Forelimb muscle (tissue), 1 donor: ENCODE results near the gene TRIM29. TPM values are rescaled to one million over a fixed set of nuclear protein-coding genes. Genes with fewer than 3 reads are reported as not detected.

Source experiments
- DNase-seq: peaks from one replicate; pipeline ENCODE4 v3.0.0-alpha.2; 2013; ENCODE audit warnings: low read depth
- polyA plus RNA-seq: library from polyadenylated mRNA; unstranded; fragments of 120-200 nt; gene quantifications from one replicate; pipeline ENCODE4 v1.2.1, GENCODE V29; 2013; ENCODE audit not compliant: insufficient read length

Gene TRIM29
- polyA plus RNA-seq, 1 donor, result not detected

- no peak for DNase-seq
These were observed 74.1 kb downstream of the TRIM29 start for GRCh38 chr11:120063686-120064340.

- DNase-seq, result no peak
These were observed 75.4 kb downstream of the TRIM29 start for GRCh38 chr11:120062561-120062930.

GRCh38 chr11:120061761-120062560, 76.0 kb downstream of the TRIM29 start:
- DNase-seq, result peak; percentile 19

Other genes starting within 250 kb of the TRIM29 start
- 48.6 TPM for gene OAF, start 72.9 kb upstream of the TRIM29 start, polyA plus RNA-seq
- 0.04 TPM for gene POU2F3, start 102.0 kb upstream of the TRIM29 start, polyA plus RNA-seq
- 9.6 TPM for gene TLCD5, start 187.2 kb upstream of the TRIM29 start, polyA plus RNA-seq
- 34.2 TPM for gene ARHGEF12, start 198.3 kb upstream of the TRIM29 start, polyA plus RNA-seq